Ascending aorta (tissue), 2 donors: ENCODE results near the gene RHOBTB1. TPM values are rescaled to one million over a fixed set of nuclear protein-coding genes. Genes with fewer than 3 reads are reported as not detected.

Experiments
- DNase-seq, 2 donors: peaks; one replicate each; pipeline ENCODE4 v3.0.0-alpha.2; 2019; ENCODE audit warnings: low spot score in 2 of 2
- H3K27ac ChIP-seq, 2 donors: fragments of 200-600 bp; sonication (generic); one replicate each; pipeline ENCODE4 v1.5.1; 2016 to 2017; ENCODE audit warnings: mild to moderate bottlenecking in 1 of 2
- H3K27me3 ChIP-seq: fragments of 200-600 bp; sonication (generic); one replicate; pipeline ENCODE4 v1.5.1; 2017
- H3K36me3 ChIP-seq, 2 donors: fragments of 200-600 bp; sonication (generic); one replicate each; pipeline ENCODE4 v1.5.1; 2016
- H3K4me1 ChIP-seq, 2 donors: fragments of 200-600 bp; sonication (generic); one replicate each; pipeline ENCODE4 v1.5.1; 2016 to 2017; ENCODE audit warnings: mild to moderate bottlenecking in 1 of 2
- H3K4me3 ChIP-seq, 2 donors: fragments of 200-600 bp; sonication (generic); one replicate each; pipeline ENCODE4 v1.5.1; 2016 to 2017; ENCODE audit warnings: mild to moderate bottlenecking in 1 of 2
- H3K9me3 ChIP-seq, 2 donors: fragments of 200-600 bp; sonication (generic); one replicate each; pipeline ENCODE4 v1.5.1; 2016
- CTCF ChIP-seq, 3 experiments: fragments of 200-600 bp in 2 of 3; fragments of 450-650 bp in 1 of 3; sonication (generic) in 2 of 3; IDR thresholded peaks; one replicate each; pipeline ENCODE4 v1.5.1; 2016 to 2019; ENCODE audit warnings: antibody characterized with exemption in 3 of 3, mild to moderate bottlenecking in 1 of 3, moderate library complexity in 1 of 3
- intact Hi-C: fragments of 100-400 bp; cut with DNase I; formaldehyde crosslinking; loops from one replicate; pipeline ENCODE4 v1.15.1; 2023
- total RNA-seq: library from RNA; depleted of rRNA; stranded (reverse); fragments of >200 nt; gene quantifications from one replicate; pipeline ENCODE4 v1.1.0, GENCODE V29; 2016

RHOBTB1 gene
- total RNA-seq, 1 donor from 2014 or later: 13.6 TPM

DNA sequence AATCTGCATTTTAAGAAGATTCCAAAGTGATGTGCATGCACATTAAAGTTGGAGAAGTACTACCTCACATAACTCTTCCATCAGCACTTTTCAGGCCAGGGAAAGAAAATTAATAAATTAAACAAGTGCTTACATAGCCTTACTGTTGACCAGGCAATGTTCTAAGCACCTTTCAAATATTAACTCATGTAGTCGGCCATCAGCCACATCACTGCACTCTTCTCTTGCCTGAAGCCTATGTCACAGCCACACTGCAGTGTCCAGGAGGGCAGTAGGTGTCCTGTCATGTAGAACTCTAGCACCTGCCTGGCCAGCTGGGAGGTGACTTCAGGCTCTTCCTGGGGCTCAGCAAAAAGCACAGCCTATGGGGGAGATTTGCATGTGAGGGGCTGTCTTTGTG is 94.2 kb downstream of the RHOBTB1 start:
- H3K27ac ChIP-seq: no peak overlapping the region

DNA sequence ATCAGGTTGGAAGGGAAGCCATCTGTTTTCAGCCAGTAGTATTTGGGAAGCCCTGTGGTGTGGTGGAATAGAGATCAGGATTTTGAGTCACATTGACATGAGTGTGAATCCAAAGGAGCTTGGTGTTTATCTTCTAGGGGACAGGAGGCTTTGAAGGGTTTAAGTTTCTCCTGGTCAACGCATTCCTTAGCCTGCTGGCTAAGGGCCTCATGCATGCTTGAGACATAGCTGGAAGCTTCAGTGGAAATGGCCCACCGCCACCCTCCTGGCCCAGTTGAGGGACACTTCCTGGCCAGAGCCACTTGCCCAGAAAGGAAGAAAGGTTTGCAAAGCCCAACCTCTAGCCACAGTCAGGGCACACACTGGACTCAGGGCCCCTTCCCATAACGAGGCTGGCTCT is 94.8 kb downstream of the RHOBTB1 start:
- Histone ChIP-seq H3K36me3 (no peaks in the 10 kb centered on the region), H3K4me3 (no peak overlapping the region), H3K4me1 (peaks cover 0 to 10% of the 10 kb centered on the region in 2 donors), H3K9me3 (no peaks in the 10 kb centered on the region), H3K27me3 (no peaks in the 10 kb centered on the region), H3K27ac (no peak overlapping the region)
- TF ChIP-seq CTCF (IDR thresholded peaks at IDR 0.05): no peak
- DNase-seq: no peak
- intact Hi-C loops: no loop called here

More for the DNA sequence above, 94.2 kb downstream of the RHOBTB1 start:
- Histone ChIP-seq H3K4me3 (no peak overlapping the region), H3K9me3 (no peaks in the 10 kb centered on the region), H3K27me3 (no peaks in the 10 kb centered on the region), H3K36me3 (no peaks in the 10 kb centered on the region), H3K4me1 (peaks cover 0 to 10% of the 10 kb centered on the region in 2 donors)
- intact Hi-C loops: no loop called here
- no peak for TF ChIP-seq CTCF (IDR thresholded peaks at IDR 0.05)
- no peak for DNase-seq

DNA sequence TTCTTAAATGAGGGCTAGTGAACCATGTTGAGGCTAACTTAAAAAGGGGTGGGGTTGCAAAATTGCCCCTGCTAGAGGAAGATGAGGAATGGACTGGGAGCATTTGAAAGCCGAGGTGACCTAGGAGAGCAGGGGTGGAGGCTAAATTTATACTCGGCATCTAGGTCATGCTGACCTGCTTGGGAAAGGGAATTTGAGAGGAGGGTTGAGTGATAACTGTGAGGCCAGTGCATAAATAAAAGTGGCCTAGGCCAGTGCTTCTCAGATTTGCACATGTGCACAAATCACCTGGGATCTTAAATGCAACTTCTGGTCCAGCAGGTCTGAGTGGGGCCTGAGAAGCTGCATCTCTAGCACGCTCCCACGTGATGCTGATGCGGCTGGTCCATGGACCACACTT is 95.3 kb downstream of the RHOBTB1 start:
- no peak for TF ChIP-seq CTCF (IDR thresholded peaks at IDR 0.05)
- intact Hi-C loops: no loop called here
- H3K4me3 ChIP-seq: no peak overlapping the region
- H3K9me3 ChIP-seq: no peaks in the 10 kb centered on the region
- peaks cover 0 to 10% of the 10 kb centered on the region in 2 donors for H3K4me1 ChIP-seq
- no peaks in the 10 kb centered on the region for H3K36me3 ChIP-seq
- no peak for DNase-seq
- peak overlapping the region in 1 of 2 donors; percentile 50 for H3K27ac ChIP-seq
- no peaks in the 10 kb centered on the region for H3K27me3 ChIP-seq

- Histone ChIP-seq H3K27ac (peak overlapping the region in 1 of 2 donors; percentile 50), H3K4me1 (peaks cover 0 to 10% of the 10 kb centered on the region in 2 donors), H3K36me3 (no peaks in the 10 kb centered on the region), H3K4me3 (no peak overlapping the region), H3K9me3 (no peaks in the 10 kb centered on the region), H3K27me3 (no peaks in the 10 kb centered on the region)
- no peak for TF ChIP-seq CTCF (IDR thresholded peaks at IDR 0.05)
- no peak for DNase-seq
- intact Hi-C loops: no loop called here
Measured at GRCh38 chr10:60848126-60848525, 95.9 kb downstream of the RHOBTB1 start.

GRCh38 chr10:60846173-60846572 is 97.8 kb downstream of the RHOBTB1 start:
- Histone ChIP-seq H3K4me3 (no peak overlapping the region), H3K4me1 (peaks cover 0 to 10% of the 10 kb centered on the region in 2 donors), H3K27ac (no peak overlapping the region), H3K36me3 (no peaks in the 10 kb centered on the region), H3K27me3 (no peaks in the 10 kb centered on the region), H3K9me3 (no peaks in the 10 kb centered on the region)
- TF ChIP-seq CTCF (IDR thresholded peaks at IDR 0.05): no peak
- intact Hi-C loops: no loop called here
- DNase-seq: no peak

DNA sequence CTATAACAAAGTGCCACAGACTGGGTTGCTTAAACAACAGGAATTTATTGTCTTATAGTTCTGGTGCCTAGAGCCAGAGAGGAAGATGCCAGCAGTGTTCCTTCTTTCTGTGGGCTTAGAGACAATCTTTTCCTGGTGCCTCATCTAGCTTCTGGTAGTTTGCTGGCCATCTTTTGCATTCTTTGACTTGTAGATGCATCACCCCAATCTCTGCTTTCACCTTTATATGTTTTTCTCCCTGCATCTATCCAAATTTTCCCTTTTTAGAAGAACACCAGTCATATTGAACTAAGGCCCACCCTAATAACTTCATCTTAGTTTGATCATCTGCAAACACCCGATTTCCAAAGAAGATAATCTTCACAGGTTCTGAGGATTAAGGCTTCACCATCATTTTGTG is 98.9 kb downstream of the RHOBTB1 start:
- intact Hi-C loops: no loop called here
- Histone ChIP-seq H3K36me3 (no peaks in the 10 kb centered on the region), H3K4me1 (peaks cover 0 to 10% of the 10 kb centered on the region in 2 donors), H3K27ac (no peak overlapping the region), H3K27me3 (no peaks in the 10 kb centered on the region), H3K4me3 (no peak overlapping the region), H3K9me3 (no peaks in the 10 kb centered on the region)
- DNase-seq: no peak
- no peak for TF ChIP-seq CTCF (IDR thresholded peaks at IDR 0.05)
